Fibroblast of the aortic adventitia (primary cell): ENCODE data around the gene KXD1. TPM values are rescaled to one million over a fixed set of nuclear protein-coding genes. Genes with fewer than 3 reads are reported as not detected.
A peak's percentile ranks its signal among the peaks of the same experiment; 100 is the strongest.

Experiments
- DNase-seq: peaks from one replicate; pipeline ENCODE4 v3.0.0-alpha.2; 2010; ENCODE audit warnings: low read depth
- H3K4me3 ChIP-seq: 2 replicates; pipeline ENCODE4 v1.5.1; 2011; ENCODE audit warnings: low read depth, mild to moderate bottlenecking, control low read depth, low read length, moderate library complexity
- total RNA-seq: library from RNA; depleted of rRNA; stranded (reverse); fragments of >200 nt; gene quantifications from 2 replicates; pipeline ENCODE4 v1.2.3, GENCODE V29; 2012; ENCODE audit warnings: low replicate concordance
- TF ChIP-seq, protein P1 (sequence below): IDR thresholded peaks from 2 replicates; pipeline ENCODE4 v1.5.1; 2011; ENCODE audit warnings: mild to moderate bottlenecking, low read length, control low read depth, inconsistent platforms; ENCODE audit not compliant: insufficient read depth

Gene KXD1
- total RNA-seq, 1 donor: 109 TPM

DNA sequence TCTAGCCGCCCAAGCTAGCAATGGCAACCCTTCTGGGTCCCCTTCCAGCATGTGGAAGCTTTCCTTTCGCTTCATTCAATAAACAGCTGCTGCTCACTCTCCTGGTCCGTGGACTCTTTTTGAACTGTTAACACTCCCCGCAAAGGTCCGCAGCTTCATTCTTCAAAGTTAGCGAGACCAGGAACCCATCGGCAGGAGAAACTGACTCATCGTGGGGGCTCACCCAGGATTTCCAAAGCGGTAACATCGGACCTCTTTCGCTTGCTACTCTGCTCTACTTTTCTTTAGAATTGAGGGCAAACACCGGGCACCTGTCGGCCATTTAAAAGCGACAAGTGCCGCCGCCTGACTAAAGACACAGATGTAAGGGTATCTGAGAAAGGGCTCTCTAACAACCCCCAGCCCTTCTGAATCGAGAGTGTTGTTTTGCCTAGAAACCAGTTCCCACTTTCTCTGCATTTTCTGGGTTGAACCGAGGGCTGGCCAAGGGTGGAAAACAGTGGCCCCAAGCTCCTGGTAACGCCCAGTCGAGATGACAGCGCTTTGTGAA is 19.8 kb downstream of the KXD1 start:
- no peak overlapping the region for H3K4me3 ChIP-seq
- no peak for DNase-seq
- TF ChIP-seq, protein P1, sequence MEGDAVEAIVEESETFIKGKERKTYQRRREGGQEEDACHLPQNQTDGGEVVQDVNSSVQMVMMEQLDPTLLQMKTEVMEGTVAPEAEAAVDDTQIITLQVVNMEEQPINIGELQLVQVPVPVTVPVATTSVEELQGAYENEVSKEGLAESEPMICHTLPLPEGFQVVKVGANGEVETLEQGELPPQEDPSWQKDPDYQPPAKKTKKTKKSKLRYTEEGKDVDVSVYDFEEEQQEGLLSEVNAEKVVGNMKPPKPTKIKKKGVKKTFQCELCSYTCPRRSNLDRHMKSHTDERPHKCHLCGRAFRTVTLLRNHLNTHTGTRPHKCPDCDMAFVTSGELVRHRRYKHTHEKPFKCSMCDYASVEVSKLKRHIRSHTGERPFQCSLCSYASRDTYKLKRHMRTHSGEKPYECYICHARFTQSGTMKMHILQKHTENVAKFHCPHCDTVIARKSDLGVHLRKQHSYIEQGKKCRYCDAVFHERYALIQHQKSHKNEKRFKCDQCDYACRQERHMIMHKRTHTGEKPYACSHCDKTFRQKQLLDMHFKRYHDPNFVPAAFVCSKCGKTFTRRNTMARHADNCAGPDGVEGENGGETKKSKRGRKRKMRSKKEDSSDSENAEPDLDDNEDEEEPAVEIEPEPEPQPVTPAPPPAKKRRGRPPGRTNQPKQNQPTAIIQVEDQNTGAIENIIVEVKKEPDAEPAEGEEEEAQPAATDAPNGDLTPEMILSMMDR: no peak

DNA sequence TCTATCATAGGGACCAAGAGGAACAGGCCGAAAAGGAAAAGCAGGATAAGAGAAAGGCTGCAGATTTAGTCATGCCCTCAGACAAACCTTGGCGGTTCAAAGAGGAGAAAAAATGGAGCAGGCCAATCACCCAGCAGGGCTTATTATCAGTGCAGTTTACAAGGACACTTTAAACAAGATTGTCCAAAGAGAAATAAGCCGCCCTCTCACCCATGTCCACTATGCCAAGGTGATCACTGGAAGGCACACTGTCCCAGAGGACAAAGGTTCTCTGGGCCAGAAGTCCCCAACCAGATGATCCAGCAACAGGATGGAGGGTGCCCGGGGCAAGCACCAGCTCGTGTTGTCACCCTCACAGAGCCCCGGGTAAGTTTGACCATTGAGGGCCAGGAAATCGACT is 22.6 kb downstream of the KXD1 start:
- TF ChIP-seq, protein P1: no peak
- no peak overlapping the region for H3K4me3 ChIP-seq
- no peak for DNase-seq

DNA sequence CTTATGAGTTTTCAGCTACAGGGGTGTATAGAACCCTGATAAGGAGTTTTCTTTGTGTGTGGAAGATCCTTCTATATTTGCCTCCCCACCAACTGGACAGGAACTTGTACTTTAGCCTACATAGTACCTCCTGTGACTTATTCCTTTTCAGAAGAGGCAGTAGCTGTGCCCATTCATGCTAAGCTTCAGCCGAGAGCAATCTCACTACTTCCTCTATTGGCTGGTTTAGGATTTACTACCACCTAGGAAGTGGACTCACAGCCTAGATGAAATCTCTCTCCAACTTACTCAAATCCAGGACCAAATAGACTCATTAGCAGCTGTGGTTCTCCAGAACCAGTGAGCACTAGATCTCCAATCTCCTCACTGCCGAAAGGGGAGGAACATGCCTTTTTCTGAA is 28.6 kb downstream of the KXD1 start:
- DNase-seq: no peak
- TF ChIP-seq, protein P1: peak; percentile 22
- H3K4me3 ChIP-seq: no peak overlapping the region

DNA sequence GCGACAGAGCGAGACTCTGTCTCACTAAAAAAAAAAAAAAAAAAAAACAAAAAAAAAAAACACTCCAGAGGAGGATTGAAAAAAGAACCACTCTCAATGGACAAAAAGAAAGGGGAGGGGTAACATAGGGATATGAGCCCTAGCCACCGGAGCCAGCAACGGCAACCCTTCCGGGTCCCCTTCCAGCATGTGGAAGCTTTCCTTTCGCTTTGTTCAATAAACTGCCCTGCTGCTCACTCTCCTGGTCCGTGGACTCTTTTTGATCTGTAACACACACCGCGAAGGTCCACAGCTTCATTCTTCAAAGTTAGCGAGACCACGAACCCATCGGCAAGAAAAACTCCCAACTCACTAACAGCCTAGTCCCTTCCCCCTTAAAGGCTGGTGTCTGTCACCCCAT is 29.9 kb downstream of the KXD1 start:
- DNase-seq: no peak
- H3K4me3 ChIP-seq: no peak overlapping the region
- TF ChIP-seq, protein P1: no peak

DNA sequence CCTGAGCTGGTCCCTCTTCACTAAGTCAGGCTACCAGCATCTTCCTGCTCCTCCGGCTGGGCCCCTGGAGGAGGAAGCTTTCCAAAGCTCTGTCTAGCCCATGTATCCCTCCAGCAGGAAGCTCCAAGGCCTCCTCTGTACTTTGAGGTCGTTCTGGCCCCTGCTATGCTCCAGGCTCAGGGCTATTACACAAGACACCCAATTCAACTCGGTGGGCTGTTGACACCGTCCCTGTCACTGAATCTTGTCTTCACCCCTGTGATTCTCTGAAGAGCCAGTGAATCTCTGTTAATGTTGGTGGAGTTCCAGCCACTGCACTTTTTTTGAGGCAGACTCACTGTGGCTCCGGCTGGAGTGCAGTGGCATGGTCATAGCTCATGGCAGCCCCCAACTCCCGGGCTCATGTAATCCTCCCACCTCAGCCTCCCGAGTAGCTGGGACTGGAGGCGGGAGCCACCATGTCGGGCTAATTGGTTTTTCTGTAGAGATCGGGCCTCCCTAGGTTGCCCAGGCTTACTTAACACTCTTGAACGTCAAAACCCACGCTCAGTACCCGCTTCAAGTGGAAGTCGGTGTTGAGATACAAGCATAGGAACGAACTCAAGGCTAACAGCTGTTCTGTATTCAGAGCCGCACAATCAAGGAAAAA is 30.4 kb downstream of the KXD1 start:
- TF ChIP-seq, protein P1: no peak
- H3K4me3 ChIP-seq: peak overlapping the region; percentile 72
- no peak for DNase-seq

DNA sequence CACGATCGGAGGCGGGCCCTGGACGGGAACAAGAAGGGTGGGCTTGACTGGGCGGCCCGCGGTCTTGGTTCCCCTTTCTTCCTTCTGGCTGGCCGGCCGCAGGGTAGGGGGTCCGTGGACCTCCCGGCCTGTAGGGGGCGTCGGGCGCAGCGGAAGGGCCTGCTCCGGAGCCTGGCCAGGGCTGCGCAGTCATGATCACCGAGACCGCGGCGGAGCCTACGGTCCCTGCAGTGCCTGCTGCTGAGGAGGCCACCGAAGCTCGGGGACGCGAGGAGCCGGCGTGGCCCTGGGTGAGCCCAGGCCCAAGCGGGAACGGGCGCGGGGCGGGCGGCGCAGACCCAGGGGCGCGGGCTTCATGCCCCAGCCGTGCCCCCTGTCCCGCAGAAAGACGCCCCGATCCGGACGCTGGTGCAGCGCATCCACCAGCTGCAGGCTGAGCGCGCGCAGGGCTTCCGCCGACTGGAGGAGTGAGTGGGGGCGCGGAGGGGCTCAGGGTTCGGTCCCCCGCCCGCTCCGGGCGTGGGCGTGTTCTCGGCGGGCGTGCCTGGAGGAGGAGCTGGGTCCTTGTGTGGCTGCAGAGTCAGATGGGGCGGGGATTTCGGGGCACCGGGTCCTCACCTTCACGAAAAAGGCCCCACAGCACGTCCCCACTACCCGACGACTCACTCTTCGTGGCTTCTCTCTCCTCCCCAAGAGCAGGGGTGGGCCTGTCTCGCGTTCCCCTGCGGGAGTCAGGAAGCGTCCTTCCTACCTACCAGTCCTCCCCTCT is 31.1 kb downstream of the KXD1 start, which contains the start of gene REX1BD:
Gene REX1BD, plus strand, starts transcription at position 188 of the 769 bp plus-strand sequence. Its CDS starts 4 bp downstream, at position 192.
- peak; percentile 78 for DNase-seq
- H3K4me3 ChIP-seq: peak within 1 kb of the TSS; percentile 72
- TF ChIP-seq, protein P1: peak; percentile 73
